ENCODE measurements around the gene NES.

The NES gene

GRCh38 chr1:156682166-156682890 lies 5.1 kb upstream of the NES start:
- no peak for DNase-seq (ENCODE audit: low read depth in 2 of 2)

- DNase-seq (ENCODE audit: low read depth in 2 of 2), result no peak
These were observed 4.2 kb upstream of the NES start for GRCh38 chr1:156681196-156681960.

- no peak for DNase-seq (ENCODE audit: low read depth in 2 of 2)
These were observed 2.8 kb upstream of the NES start for GRCh38 chr1:156680056-156680455.

- peak in 1 of 2 experiments; percentile 62 for DNase-seq (ENCODE audit: low read depth in 2 of 2)
These were observed 699 bp upstream of the NES start for GRCh38 chr1:156677616-156678596.

DNA sequence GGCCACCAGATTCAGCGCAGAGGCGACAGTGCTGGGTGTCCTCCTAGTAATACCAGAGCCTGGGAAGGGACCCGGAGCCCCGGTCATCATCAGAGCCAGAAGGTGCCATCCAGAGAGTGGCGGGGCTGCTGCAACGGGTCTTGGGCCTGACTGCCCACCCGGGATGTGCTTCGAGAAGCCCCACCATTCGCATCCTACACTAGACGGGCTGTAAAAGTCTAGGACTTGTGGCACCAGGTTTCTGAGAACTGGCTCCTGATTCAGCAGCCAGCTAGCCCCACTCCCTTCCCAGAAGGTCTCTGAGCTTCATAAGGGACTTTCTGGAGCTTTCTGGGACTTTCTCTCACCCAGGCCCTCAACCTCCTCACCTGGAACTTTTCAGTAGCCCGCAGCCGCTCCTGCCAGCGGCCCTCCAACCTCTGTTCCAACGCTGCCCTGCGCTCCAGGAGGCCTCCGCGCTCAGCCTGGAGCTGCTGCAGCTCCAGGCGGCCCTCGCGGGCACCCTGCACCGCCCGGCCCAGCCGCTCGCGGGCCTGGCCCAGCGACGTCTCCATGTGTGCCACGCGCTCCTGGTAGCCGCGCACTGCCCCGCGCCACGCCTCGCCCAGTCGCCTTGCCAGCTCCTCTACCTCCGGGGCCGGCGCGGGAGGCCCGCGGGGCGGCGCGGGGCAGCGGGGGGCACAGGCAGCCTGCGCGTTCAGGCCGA lies 940 bp downstream of the NES start:
- no peak for DNase-seq (ENCODE audit: low read depth in 2 of 2)

DNA sequence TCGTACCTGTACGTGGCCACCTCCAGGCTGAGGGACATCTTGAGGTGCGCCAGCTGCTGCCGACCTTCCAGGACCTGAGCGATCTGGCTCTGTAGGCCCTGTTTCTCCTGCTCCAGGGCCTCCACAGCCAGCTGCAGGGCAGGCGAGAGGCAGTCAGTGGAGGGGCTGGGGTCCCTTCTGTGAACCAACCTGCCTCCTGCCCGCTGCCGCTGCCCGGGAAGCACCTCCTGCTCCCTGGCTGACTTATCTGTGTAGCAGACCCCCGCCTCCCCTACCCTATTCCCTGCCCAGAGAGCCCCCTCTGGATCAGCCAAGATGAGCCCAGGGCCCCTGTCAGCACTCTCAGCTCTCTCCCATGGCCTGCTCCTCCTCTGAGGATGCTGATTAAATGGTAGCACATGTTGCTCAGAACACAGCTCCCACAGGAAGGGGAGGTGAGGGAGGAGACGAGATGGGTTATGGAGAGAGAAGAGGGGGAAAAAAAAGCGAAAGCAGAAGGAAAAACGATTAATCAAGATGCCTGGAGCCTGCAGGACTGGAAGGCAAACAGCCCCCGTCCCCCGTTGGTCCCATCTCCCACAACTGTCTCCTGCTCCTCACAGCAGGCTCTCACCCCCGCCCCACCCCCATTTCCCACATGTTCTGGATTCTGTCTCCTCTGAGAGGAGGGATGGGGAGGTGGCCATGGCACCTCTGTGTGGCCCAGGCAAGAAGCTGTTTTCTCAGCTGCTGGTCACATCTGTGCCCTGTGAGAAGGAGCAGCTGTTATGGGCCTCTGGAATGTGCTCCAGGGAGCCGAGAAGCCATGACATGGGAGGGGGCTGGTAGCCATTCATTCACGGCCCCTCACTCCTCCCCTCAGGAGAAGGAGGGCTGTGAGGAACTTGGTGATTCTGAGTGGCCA lies 1.7 kb downstream of the NES start:
- no peak for DNase-seq (ENCODE audit: low read depth in 2 of 2)

DNA sequence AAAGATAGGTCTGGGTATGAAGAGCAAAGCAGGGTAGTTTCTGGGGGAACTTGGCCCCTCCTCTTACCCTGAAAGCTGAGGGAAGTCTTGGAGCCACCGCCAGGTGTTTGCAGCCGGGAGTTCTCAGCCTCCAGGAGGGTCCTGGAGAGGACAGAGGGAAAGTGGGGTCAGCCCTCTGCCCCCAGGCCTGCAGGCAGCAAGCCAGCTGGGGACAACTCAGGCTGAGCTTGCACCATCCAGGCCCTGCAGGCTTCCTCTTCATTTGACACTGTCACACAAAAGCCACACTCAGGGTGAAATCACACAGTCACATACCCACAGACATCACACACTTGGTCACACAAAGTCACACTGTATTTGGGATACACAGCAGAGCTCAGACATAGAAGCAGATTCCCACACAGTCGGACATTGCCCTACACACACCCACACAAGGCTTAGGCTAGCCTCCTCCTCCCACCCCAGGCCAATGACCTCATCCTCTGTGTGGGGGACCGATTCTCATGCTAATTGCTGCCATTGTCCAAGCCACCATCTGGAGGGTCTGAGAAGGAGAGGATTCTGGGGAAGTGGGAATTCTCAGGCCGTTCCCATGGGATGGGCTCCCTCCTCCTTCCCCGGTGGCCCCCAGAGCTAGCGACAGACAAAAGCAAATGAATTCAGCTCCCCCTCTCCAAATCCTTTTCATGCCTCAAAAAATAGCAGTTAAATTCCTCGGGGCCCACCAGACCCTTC lies 3.7 kb downstream of the NES start:
- no peak for DNase-seq (ENCODE audit: low read depth in 2 of 2)

DNA sequence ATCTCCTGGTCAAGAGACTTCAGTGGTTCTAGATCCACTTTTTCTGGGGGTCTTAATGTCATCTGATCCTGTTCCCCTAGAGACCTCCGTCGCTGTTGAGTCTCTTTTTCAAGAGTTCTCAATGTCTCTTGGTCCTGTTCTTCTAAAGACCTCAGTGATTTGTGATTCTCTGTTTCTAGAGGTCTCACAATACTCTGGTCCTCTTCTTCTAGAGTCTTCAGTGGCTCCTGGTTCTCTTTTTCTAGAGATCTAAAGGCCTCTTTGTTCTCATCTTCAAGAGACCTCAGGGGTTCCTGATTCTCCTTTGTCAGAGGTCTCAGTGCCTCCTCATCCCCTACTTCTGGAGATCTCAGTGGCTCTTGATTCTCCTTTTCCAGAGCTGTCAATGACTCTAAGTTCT lies 5.4 kb downstream of the NES start:
- DNase-seq (ENCODE audit: low read depth in 2 of 2), result no peak

DNA sequence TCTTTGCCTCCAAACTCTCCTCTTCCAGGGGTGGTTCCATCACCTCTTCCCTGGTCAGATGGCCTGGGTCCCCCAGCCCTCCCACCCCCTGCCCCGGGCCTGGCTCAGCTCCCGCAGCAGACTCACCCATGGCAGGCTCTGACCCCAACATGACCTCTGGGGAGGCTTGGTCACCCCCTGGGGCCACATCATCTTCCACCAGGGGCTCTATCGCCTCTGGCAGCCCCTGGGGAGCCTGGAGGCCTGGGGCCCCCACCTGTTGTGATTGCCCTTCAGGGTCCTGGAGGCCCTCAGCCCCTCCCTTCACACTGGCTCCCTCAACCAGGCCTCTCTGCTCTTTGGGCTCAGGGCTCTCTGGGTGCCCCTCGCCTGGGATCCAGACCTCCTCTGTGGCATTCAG lies 6.4 kb downstream of the NES start:
- DNase-seq (ENCODE audit: low read depth in 2 of 2), result no peak

GRCh38 chr1:156670359-156670758 lies 6.8 kb downstream of the NES start:
- no peak for DNase-seq (ENCODE audit: low read depth in 2 of 2)

DNA sequence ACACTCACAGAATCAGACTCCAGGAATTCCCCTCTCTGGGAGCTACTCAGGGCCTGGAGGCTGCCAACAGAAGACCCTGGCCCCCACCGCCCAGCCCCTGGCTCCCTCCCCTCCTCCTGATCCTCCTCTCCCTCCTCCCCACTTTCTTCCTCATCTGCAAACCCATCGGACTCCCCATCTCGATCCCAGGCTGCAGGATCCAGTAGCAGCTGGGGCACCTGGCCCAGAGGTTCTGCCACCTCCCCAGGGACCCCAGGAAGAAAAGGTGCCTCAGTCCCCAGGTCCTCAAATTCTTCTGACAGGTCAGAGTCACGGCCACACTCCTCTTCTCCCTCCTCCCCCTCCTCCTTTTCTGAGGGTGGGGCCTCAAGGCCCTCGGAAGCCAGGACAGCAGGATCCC lies 7.4 kb downstream of the NES start:
- DNase-seq (ENCODE audit: low read depth in 2 of 2), result no peak

DNA sequence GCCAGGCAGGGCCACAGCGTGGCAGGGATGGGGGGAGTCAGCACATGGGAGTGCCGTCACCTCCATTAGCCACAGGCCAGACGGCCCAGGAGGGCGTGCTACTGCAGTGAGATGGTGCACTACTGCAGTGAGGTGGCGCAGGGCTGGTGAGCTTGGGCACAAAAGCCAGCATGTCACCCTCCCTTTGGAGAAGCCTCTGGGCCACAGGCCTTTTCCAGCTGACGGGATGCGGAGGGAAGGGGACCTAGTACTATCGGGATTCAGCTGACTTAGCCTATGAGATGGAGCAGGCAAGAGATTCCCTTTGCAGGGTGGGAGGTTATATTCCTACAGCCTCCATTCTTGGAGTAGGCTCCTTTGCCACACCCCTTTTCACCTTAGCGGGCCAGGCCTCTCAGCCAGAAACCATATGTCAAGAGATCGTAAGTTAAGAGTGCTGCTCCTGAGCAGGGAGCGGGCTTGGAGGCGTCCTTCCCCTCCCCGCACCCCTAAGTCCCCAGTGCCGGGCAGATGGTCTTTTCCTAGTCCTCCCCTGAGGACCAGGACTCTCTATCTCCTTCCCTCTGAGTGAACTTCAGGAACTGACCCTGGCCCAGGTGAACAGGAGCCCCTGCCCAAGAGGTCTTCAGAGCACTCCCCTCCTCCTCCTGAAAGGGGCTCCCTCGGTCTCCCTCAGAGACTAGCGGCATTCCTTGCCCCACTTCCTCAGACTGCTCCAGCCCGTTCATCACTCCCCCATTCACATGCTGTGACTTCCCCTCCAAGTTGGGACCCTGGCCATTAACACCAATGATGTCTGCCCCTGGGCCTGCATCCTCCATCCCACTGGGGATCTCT lies 8.2 kb downstream of the NES start:
- no peak for DNase-seq (ENCODE audit: low read depth in 2 of 2)

DNA sequence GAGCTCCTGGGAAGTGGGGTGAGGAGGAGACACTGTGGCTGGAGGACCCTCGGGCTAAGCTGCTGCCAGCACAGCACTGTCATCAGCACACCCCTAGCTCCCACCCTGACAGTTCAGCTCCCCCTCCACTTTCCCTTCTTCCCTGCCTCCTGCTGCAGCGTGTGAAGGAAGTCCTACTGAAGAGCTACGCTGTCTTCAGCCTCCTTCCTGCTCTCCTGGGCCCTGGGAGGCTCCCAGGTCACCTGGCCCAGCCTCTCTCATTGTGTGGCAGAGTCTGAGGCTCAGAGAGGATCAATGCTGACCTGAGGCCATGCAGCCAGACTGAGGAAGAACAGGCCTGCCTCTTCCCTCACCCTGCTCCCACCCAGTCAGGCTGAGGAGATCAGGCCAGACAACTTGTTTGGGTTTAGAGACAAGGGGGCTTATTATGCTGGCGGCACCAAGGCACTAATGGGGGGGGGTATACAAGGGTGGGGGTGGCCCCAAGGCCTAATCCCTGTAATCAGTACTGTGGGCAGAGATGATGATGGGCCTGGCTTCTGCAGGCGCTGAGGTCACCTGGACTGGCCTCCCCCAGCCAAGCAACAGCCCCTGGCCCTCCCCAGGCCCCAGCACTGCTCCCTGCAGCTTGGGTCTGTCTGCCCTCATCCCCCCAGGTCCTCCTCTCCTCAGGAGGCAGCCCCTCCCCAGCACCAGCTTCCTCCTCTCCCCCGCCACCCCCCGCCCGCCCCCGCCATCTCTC lies 9.1 kb downstream of the NES start:
- no peak for DNase-seq (ENCODE audit: low read depth in 2 of 2)

- no peak for DNase-seq (ENCODE audit: low read depth in 2 of 2)
These were observed 9.6 kb downstream of the NES start for GRCh38 chr1:156667610-156667967.

DNA sequence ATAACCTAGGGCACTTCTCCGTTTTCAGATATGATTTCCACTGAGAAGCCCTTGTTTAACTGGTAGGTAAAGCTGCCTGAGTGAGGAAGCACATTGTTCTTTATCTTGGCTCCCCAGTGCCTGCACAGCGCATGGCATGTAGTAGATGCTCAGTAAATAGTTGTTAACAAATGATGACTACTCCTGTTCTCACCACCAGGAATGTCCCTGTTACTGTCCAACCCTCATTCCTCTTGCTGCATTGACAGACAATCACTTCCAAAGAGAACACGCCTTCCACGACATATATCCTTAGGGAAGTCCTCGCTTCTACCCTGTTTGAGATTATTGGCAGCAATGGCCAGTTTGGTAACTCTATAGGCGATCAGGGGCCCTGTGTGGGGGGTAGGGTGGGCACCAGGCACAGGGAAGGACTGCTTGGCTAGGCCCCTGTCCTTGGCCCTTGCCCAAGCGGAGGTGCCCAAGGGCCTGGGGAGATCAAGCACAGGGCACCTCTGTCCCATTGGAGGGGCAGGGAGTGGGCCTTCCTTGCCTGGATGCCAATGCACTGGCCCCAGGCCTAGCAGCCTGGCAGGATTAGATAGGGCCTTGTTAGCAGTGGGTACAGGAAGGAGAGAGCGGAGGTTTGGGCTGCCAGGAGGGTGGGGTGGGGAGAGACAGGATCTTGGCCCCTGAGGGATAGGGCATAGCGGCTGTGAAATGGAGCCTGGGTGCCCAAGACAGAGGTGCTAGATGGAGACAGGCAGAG lies 10.2 kb downstream of the NES start:
- DNase-seq (ENCODE audit: low read depth in 2 of 2), result no peak

DNA sequence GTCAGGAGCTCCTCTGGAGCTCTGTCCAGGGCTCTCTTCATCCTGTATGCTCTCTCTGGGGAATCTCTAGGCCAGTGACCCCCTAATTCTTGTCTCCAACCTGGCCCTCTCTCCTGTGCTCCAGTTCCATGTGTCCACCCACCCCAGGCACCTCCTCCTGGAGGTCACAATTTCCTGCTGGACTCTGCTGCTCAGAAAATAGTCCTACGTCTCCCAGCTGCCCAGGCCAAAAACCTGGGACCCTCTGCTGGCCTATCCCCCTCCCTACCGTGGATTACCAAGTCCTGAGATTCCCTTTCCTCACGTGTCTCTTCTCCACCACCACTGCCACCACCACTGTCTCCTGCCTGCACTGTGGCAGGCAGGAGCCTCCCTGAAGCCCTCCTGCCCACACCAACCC lies 11.7 kb downstream of the NES start:
- no peak for DNase-seq (ENCODE audit: low read depth in 2 of 2)

DNA sequence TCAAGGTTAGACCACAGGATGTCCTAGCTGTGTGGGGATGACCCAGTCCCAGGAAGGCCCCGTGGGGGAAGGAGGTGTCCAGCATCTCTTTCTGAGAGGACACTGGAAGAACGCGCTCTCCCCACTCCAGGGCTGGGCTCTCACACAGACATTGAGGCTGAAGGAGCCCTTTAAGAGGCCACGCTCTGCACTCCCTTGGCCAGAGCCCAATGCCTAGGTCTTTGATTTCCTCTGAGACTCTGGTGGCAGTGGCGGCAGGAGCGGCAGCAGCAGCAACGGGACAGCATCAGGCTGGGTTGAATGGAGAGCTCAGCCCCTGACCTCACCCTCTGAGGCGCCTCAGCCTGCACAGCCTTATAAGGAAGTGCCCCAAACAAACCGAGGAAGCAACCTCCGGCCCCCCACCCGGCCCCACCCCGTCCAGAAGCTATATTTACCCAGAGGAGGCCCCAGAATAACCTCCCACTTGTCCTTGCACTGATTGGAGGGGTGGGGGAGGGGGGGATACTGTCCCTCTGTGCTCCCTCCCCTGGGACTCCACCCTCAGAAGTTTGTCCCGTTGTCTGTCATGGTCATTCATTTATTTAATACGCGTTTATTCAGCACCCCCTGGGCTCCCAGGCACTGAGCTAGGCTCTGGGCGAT lies 12.3 kb downstream of the NES start:
- no peak for DNase-seq (ENCODE audit: low read depth in 2 of 2)

All from fibroblast of skin of left quadriceps (primary cell).